ENCODE data around the gene ADAMTS9. TPM values are rescaled to one million over a fixed set of nuclear protein-coding genes. Genes with fewer than 3 reads are reported as not detected.

ADAMTS9 gene
- total RNA-seq, 2 experiments from 2014 or later: not detected

DNA sequence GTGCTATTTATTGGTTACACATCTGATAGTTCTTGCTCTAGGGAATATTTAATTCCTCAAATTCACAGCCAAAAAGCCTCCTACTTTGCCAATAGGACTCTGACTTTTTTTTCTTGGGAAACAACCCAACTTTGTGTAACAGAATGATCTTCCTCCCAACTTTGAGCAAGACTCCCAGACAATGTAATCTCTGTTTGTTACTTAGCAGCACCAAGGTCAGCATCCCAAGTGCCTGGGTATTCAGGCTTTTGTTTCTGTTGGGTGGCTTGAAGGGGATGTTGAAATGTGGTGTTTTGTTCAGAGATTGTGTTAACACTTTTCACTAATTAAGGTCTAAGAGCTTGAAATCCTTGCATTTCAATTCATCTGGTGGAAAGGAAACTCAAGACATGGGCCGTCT lies 115.8 kb downstream of the ADAMTS9 start:
- CTCF ChIA-PET: no interaction called here
- TF ChIP-seq, protein P1, sequence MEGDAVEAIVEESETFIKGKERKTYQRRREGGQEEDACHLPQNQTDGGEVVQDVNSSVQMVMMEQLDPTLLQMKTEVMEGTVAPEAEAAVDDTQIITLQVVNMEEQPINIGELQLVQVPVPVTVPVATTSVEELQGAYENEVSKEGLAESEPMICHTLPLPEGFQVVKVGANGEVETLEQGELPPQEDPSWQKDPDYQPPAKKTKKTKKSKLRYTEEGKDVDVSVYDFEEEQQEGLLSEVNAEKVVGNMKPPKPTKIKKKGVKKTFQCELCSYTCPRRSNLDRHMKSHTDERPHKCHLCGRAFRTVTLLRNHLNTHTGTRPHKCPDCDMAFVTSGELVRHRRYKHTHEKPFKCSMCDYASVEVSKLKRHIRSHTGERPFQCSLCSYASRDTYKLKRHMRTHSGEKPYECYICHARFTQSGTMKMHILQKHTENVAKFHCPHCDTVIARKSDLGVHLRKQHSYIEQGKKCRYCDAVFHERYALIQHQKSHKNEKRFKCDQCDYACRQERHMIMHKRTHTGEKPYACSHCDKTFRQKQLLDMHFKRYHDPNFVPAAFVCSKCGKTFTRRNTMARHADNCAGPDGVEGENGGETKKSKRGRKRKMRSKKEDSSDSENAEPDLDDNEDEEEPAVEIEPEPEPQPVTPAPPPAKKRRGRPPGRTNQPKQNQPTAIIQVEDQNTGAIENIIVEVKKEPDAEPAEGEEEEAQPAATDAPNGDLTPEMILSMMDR (IDR thresholded peaks at IDR 0.05): no peak
- Histone ChIP-seq H3K4me1 (ENCODE audit: insufficient read depth, low read length) (no peaks in the 10 kb centered on the region), H3K9me3 (ENCODE audit: control insufficient read depth in 1 of 2, insufficient read depth in 1 of 2, low read length in 2 of 2) (peaks cover 0 to 3% of the 10 kb centered on the region in 2 experiments), H3K36me3 (ENCODE audit: insufficient read depth, low read length) (no peaks in the 10 kb centered on the region), H3K27ac (ENCODE audit: low read depth in 1 of 2, low read length in 2 of 2) (no peak overlapping the region), H3K27me3 (ENCODE audit: control insufficient read depth in 1 of 2, insufficient read depth in 2 of 2, low read length in 2 of 2) (no peaks in the 10 kb centered on the region), H3K4me3 (ENCODE audit: low read length) (no peak overlapping the region)
- no peaks in the 10 kb centered on the region for H3K9me3 Mint-ChIP-seq
- no peaks in the 10 kb centered on the region for H3K36me3 Mint-ChIP-seq (ENCODE audit: low read depth)
- H3K27ac Mint-ChIP-seq: no peak overlapping the region
- peaks cover 5% of the 10 kb centered on the region for H3K27me3 Mint-ChIP-seq
- POLR2A ChIA-PET: no interaction called here
- intact Hi-C loops (cut with DNase I, micrococcal nuclease): no loop called here
- ATAC-seq (ENCODE audit: poor library complexity): no peak
- no peaks in the 10 kb centered on the region for H3K4me1 Mint-ChIP-seq (ENCODE audit: low read depth)
- no peak for DNase-seq
- H3K4me3 Mint-ChIP-seq: no peak overlapping the region

DNA sequence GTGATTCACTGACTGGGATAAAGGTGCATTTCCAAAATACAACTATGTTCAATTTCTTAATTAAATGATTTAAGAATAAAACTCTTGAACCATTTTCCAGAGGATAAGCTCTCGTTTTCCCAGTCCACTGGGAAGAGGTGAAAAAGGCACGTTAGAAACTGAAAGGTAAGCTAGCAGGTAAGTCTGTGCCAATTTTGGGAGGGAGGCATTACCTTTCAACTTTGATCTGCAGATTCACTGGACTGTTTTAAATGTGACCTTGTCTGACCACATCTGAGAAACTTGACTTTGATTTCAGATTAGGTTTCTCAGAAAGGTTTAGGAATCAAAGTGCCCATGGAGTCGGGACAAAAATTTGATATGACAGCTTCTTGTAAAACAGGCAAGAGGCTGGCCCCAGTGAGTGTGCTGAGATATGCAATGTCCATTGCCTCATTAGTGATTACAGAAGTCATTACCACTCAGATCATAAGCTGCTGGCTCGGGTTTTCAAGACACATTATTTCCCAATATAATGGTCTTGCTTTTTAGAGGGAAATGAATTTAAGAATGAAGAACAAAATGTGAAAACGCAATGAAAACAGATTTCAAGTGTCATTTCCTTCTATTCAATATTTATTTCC lies 118.8 kb downstream of the ADAMTS9 start:
- Histone ChIP-seq H3K4me1 (ENCODE audit: insufficient read depth, low read length) (no peaks in the 10 kb centered on the region), H3K36me3 (ENCODE audit: insufficient read depth, low read length) (no peaks in the 10 kb centered on the region), H3K4me3 (ENCODE audit: low read length) (no peak overlapping the region), H3K9me3 (ENCODE audit: control insufficient read depth in 1 of 2, insufficient read depth in 1 of 2, low read length in 2 of 2) (peaks cover 0 to 3% of the 10 kb centered on the region in 2 experiments), H3K27me3 (ENCODE audit: control insufficient read depth in 1 of 2, insufficient read depth in 2 of 2, low read length in 2 of 2) (no peaks in the 10 kb centered on the region), H3K27ac (ENCODE audit: low read depth in 1 of 2, low read length in 2 of 2) (no peak overlapping the region)
- H3K27me3 Mint-ChIP-seq: peaks cover 5% of the 10 kb centered on the region
- no peaks in the 10 kb centered on the region for H3K9me3 Mint-ChIP-seq
- ATAC-seq (ENCODE audit: poor library complexity): no peak
- H3K4me3 Mint-ChIP-seq: no peak overlapping the region
- DNase-seq: no peak
- POLR2A ChIA-PET: interaction anchor here (0.6 kb wide), 1 partner anchor 32 kb away, joined by 3 read pairs; no protein-coding TSS in a partner anchor
- H3K36me3 Mint-ChIP-seq (ENCODE audit: low read depth): no peaks in the 10 kb centered on the region
- CTCF ChIA-PET: no interaction called here
- no peak overlapping the region for H3K27ac Mint-ChIP-seq
- intact Hi-C loops (cut with DNase I, micrococcal nuclease): no loop called here
- TF ChIP-seq, protein P1 (IDR thresholded peaks at IDR 0.05): no peak
- H3K4me1 Mint-ChIP-seq (ENCODE audit: low read depth): no peaks in the 10 kb centered on the region

DNA sequence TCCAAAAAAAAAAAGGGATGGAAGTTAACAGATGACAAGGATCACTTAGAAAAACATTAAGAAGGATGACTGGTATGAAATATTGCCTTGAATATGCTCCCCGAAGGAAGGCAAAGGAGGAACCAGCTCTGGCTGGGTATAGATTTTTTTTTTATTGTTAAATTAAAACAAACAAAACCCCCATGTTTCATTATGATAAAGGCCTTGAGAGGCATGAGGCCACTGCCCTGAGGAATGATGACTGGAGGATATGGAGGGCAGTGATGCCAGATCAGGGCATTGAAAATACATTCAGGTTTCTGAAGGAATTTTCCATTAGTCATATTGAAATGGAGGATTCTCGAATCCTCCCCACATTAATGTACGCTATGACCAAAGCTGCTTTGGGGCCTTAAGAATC lies 120.9 kb downstream of the ADAMTS9 start:
- intact Hi-C loops (cut with DNase I, micrococcal nuclease): no loop called here
- no peaks in the 10 kb centered on the region for H3K9me3 Mint-ChIP-seq
- peaks cover 5% of the 10 kb centered on the region for H3K27me3 Mint-ChIP-seq
- DNase-seq (no peak), ATAC-seq (ENCODE audit: poor library complexity) (no peak)
- CTCF ChIA-PET: no interaction called here
- H3K4me3 Mint-ChIP-seq: no peak overlapping the region
- H3K27ac Mint-ChIP-seq: no peak overlapping the region
- TF ChIP-seq, protein P1 (IDR thresholded peaks at IDR 0.05): no peak
- Histone ChIP-seq H3K9me3 (ENCODE audit: control insufficient read depth in 1 of 2, insufficient read depth in 1 of 2, low read length in 2 of 2) (peaks cover 0 to 3% of the 10 kb centered on the region in 2 experiments), H3K4me3 (ENCODE audit: low read length) (no peak overlapping the region), H3K4me1 (ENCODE audit: insufficient read depth, low read length) (no peaks in the 10 kb centered on the region), H3K27me3 (ENCODE audit: control insufficient read depth in 1 of 2, insufficient read depth in 2 of 2, low read length in 2 of 2) (no peaks in the 10 kb centered on the region), H3K36me3 (ENCODE audit: insufficient read depth, low read length) (no peaks in the 10 kb centered on the region), H3K27ac (ENCODE audit: low read depth in 1 of 2, low read length in 2 of 2) (no peak overlapping the region)
- POLR2A ChIA-PET: no interaction called here
- no peaks in the 10 kb centered on the region for H3K36me3 Mint-ChIP-seq (ENCODE audit: low read depth)
- no peaks in the 10 kb centered on the region for H3K4me1 Mint-ChIP-seq (ENCODE audit: low read depth)

Measured in CD4-positive, alpha-beta T cell (primary cell).